NB4 (cell line): ENCODE measurements around the gene IL20.

Experiments
- DNase-seq: peaks from one replicate; pipeline ENCODE4 v3.0.0; 2010; ENCODE audit warnings: low read depth
- H3K4me3 ChIP-seq: one replicate; pipeline ENCODE4 v1.5.1; 2011; ENCODE audit warnings: mild to moderate bottlenecking, low read depth, low read length, moderate library complexity
- MAX ChIP-seq: IDR thresholded peaks from 2 replicates; pipeline ENCODE4 v1.6.1; 2011; ENCODE audit warnings: low read depth, low read length
- MYC ChIP-seq: IDR thresholded peaks from 2 replicates; pipeline ENCODE4 v1.6.1; 2011; ENCODE audit warnings: low read depth, low read length
- POLR2A ChIP-seq: IDR thresholded peaks from 2 replicates; pipeline ENCODE4 v1.6.1; 2011; ENCODE audit warnings: mild to moderate bottlenecking; ENCODE audit not compliant: insufficient read length; ENCODE audit errors: extremely low read depth
- TF ChIP-seq, protein P1 (sequence below): IDR thresholded peaks from one replicate; pipeline ENCODE4 v1.5.1; 2012; ENCODE audit warnings: low read depth, low read length

Gene IL20

DNA sequence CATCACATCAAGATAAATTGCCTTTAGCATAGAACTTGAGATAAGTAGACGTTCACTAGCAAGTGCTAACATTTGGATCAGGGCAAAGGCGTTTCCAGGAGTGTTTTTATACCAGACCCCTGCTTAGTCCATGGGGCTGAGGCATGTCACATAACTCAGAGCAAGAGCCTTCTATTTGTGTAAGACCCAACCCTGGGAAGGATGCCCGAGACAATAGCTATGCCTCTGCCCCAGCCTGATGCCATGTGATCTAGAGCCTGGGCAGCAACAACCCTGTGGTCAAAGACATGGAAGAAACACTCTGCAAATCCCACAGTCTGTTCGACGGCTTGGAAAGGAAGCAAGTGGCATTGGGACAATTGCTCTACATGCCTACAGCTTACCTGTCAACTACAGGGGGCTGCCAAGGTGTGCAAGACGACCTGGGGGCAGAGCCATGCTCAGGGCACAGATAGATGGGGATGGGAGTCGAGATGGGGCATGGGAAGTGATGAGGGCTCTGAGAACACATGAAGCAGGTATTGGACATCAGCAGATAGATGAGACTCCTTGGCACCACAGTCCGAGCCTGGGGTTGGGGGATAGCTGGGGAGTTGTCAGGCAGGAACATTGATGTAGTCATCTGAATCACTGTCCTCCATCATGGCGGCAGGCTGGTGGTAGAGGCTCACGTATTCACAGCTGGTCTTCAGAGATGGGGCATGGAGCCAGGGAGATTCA is 39.2 kb downstream of the IL20 start:
- no peak overlapping the region for H3K4me3 ChIP-seq
- TF ChIP-seq, protein P1, sequence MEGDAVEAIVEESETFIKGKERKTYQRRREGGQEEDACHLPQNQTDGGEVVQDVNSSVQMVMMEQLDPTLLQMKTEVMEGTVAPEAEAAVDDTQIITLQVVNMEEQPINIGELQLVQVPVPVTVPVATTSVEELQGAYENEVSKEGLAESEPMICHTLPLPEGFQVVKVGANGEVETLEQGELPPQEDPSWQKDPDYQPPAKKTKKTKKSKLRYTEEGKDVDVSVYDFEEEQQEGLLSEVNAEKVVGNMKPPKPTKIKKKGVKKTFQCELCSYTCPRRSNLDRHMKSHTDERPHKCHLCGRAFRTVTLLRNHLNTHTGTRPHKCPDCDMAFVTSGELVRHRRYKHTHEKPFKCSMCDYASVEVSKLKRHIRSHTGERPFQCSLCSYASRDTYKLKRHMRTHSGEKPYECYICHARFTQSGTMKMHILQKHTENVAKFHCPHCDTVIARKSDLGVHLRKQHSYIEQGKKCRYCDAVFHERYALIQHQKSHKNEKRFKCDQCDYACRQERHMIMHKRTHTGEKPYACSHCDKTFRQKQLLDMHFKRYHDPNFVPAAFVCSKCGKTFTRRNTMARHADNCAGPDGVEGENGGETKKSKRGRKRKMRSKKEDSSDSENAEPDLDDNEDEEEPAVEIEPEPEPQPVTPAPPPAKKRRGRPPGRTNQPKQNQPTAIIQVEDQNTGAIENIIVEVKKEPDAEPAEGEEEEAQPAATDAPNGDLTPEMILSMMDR: no peak
- no peak for TF ChIP-seq POLR2A
- no peak for TF ChIP-seq MAX
- TF ChIP-seq MYC: no peak

DNA sequence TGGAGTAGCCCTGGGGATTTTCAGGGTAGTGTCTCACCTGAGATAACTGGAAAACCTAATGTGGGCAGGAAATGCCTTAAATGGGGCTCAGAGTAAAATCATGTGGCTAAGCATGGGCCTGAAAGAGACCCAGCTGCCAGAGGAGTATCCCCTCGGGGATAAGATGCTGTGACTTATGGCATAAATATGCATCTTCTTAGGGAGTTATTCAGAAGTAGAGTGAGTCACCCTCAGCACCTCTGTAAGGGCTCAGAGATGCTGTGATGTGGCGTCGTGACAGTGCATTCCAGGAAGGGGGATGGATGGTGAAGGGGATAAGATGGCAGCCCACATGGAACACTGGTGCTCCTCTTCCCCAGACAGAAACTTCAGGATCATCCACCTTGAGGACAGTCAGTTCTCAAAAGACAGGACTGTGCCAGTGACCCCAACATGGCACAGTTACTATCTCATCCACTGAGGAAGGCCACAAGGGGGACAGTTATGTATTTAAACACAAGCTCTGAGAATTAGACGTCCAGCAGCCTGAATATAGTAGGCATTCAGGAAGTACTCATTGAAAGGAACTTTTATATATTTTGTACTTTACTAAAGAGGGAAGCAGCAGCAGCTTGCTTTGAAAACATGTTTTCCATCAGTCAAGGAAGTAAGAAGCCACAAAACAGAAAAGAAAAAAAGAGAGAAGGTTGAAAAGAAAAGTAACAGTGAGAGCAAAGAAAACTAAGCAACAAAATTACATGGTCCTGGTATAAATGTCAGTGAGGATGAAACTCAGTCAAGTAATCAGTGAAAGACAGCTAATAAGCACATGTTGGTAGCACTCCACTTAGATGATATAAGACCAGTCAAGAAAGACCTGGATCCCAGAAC is 40.1 kb downstream of the IL20 start:
- TF ChIP-seq MYC (no peak), MAX (no peak), POLR2A (no peak)
- TF ChIP-seq, protein P1: no peak
- no peak overlapping the region for H3K4me3 ChIP-seq
- no peak for DNase-seq

More for the DNA sequence above, 39.2 kb downstream of the IL20 start:
- no peak for DNase-seq

DNA sequence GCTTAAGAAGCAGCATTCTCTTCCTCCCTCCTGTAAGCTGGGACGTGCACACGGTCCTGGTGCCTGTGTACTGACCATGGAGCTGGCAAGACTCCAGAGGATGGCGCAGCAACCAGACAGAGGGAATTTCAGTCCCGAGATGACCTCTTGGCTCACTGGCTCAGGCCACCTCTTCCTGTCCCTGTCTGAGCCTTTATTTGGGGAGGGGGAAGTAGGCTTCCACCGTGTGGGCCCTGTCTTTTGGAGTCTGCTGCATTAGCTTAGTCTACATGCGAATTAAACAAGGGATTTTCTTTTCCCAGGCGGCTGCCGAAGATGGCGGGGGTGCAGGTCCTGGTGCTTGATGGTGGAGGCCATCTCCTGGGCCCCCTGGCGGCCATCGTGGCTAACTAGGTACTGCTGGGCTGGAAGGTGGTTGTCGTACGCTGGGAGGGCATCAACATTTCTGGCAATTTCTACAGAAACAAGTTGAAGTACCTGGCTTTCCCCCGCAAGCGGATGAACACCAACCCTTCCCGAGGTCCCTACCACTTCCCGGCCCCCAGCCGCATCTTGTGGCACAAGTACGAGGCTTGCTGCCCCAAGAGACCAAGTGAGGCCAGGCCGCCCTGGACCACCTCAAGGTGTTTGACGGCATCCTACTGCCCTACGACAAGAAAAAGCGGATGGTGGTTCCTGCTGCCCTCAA is 42.0 kb downstream of the IL20 start:
- peak; percentile 21 for DNase-seq
- TF ChIP-seq, protein P1: peak; percentile 21
- TF ChIP-seq POLR2A (no peak), MYC (no peak), MAX (no peak)
- no peak overlapping the region for H3K4me3 ChIP-seq

- DNase-seq: no peak
- H3K4me3 ChIP-seq: no peak overlapping the region
- no peak for TF ChIP-seq POLR2A
Observed at GRCh38 chr1:206908038-206908437, 42.6 kb downstream of the IL20 start.

- TF ChIP-seq POLR2A: no peak
- no peak for TF ChIP-seq MAX
- no peak for TF ChIP-seq MYC
- TF ChIP-seq, protein P1: no peak
- no peak overlapping the region for H3K4me3 ChIP-seq
- no peak for DNase-seq
Observed at GRCh38 chr1:206909161-206909882, 43.9 kb downstream of the IL20 start.
